GM19193 (cell line): ENCODE results near the gene PTDSS2.
A peak's percentile ranks its signal among the peaks of the same experiment; 100 is the strongest.

Source experiments
- POLR2A ChIP-seq: IDR thresholded peaks from 4 replicates; pipeline ENCODE4 v1.6.1; 2011; ENCODE audit not compliant: insufficient read depth, insufficient read length; ENCODE audit errors: extremely low read depth

Gene PTDSS2

DNA sequence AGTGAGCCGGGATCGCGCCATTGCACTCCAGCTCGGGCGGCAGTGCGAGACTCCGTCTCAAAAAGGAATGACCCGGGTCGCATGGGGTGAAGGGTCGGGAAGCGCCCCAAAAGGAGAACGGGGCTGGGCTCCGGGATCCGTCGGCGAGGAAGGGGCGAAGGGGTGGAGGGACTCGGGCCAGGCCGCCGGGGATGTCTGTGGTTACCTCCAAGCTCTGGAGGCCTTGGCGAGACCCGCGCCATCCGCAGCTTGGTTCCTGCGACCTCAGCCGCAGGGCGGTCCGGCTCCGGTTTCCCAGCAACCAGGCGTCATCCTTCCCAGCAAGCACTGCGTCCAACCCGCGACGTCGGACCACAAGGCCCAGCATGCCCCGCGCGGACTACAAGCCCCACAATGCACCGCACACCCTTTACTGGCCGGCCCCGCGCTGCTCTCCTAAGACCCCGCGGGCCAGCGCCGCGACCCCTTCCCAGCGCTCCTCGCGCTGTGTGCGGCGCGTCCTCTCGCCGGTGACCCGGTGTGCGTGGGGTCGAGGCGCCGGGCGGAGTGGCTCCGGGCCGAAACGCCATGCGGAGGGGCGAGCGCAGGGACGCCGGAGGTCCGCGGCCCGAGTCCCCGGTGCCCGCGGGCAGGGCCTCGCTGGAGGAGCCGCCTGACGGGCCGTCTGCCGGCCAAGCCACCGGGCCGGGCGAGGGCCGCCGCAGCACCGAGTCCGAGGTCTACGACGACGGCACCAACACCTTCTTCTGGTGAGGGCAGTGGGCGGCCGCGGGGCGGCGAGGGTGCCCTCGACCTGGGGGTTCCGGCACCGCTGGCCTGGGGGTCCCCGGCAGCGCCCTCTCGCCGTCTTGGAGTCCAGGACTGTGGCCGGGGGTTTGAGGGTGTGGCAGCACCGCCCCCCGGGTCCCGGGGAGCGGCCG lies at the start of gene PTDSS2:
Gene PTDSS2, plus strand, starts transcription at position 391 of the 920 bp plus-strand sequence. Its CDS starts 177 bp downstream, at position 568.
- peak; percentile 71 for TF ChIP-seq POLR2A

DNA sequence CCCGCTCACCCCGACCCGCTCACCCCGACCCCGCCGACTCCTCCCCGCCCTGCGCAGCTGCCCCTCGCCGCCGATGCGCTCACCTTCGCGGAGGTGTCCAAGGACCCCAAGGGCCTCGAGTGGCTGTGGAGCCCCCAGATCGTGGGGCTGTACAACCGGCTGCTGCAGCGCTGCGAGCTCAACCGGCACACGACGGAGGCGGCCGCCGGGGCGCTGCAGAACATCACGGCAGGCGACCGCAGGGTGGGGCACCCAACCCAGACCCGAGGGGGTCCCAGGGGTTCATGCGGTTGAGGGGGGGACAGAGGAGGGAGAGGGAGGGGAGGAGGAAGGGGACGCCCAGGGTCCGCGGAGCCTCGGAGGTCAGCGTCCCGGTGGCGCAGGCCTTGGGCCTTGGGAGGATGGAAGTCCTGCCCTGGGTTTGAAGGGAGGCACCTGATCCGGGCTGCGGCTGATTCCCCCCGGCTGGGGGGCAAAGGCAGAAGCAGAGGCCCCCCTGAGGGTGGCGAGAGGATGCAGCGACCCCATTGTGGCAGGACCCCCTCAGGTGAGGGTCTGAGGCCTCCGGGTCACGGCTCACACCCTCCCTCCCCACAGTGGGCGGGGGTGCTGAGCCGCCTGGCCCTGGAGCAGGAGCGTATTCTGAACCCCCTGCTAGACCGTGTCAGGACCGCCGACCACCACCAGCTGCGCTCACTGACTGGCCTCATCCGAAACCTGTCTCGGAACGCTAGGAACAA lies 46.9 kb upstream of the PTDSS2 start:
- no peak for TF ChIP-seq POLR2A

DNA sequence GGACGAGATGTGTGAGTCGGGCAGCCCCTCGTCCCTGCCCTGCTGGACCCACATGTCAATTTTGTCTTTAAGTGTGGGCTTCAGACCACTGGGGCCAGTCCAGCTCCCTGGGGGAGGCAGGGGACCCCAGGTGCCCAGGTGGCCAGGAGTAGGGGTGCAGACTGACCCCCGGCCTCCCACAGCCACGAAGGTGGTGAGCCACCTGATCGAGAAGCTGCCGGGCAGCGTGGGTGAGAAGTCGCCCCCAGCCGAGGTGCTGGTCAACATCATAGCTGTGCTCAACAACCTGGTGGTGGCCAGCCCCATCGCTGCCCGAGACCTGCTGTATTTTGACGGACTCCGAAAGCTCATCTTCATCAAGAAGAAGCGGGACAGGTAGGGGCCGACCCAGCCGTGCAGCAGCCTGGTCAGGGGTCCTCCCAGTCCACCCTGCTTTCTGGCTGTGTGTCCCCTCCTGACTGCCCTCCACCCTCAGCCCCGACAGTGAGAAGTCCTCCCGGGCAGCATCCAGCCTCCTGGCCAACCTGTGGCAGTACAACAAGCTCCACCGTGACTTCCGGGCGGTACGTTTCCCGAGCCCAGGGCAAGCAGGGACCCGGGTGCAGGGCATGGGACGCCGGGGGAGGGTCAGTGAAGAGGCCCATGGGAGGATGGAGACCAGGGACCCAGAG lies 46.2 kb upstream of the PTDSS2 start:
- TF ChIP-seq POLR2A, result no peak

DNA sequence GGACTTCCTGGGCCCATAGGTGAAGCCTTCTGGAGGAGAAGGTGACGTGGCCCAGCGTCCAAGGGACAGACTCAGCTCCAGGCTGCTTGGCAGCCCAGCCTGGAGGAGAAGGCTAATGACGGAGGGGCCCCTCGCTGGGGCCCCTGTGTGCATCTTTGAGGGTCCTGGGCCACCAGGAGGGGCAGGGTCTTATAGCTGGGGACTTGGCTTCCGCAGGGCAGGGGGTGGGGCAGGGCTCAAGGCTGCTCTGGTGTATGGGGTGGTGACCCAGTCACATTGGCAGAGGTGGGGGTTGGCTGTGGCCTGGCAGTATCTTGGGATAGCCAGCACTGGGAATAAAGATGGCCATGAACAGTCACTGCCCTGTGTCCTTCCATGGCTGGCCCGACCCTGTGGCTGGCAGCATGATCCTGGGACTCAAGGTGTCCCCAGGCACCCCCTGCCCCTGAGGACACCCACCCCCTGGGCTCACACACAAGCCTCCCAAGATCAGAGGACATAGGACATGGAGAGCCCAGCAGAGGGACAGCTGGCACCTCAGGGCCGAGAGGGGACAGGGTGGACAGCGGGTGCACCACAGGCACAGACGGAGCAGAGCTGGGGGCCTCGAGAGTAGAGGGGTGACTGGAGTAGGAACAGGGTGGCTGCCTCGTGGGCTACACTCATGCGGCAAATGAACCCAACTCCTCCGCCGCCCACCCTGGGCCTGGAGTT lies 45.4 kb upstream of the PTDSS2 start:
- TF ChIP-seq POLR2A, result no peak

DNA sequence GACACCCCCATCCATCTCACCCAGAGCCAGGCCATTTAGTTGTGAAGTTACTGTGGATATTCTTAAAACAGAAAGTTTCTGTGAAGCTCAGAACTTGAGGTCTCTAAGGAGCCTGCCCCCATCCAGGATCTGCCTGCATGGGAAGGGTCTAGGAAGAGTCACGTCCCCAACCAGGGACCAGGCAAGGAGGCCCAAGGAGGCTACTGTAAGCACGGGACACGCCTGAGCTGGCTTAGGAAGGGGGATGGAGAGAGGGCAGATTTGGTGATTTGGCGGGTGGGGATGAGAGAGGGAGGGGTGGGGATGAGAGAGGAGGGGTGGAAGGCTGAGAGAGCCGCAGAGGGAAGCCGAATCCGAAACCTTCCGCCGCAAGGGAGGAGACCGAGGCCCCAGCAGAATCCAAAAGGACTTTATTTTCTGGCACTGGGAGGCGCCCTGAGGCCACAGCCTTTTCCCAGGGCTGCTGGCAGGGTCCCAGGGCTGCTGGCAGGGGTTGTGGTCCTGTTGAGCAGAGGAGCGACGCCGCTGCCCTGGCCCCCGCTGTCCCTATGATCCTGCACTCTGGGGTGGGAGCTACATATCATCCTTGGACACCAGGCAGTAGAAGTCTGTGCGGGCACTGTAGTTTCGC lies 44.6 kb upstream of the PTDSS2 start:
- no peak for TF ChIP-seq POLR2A

DNA sequence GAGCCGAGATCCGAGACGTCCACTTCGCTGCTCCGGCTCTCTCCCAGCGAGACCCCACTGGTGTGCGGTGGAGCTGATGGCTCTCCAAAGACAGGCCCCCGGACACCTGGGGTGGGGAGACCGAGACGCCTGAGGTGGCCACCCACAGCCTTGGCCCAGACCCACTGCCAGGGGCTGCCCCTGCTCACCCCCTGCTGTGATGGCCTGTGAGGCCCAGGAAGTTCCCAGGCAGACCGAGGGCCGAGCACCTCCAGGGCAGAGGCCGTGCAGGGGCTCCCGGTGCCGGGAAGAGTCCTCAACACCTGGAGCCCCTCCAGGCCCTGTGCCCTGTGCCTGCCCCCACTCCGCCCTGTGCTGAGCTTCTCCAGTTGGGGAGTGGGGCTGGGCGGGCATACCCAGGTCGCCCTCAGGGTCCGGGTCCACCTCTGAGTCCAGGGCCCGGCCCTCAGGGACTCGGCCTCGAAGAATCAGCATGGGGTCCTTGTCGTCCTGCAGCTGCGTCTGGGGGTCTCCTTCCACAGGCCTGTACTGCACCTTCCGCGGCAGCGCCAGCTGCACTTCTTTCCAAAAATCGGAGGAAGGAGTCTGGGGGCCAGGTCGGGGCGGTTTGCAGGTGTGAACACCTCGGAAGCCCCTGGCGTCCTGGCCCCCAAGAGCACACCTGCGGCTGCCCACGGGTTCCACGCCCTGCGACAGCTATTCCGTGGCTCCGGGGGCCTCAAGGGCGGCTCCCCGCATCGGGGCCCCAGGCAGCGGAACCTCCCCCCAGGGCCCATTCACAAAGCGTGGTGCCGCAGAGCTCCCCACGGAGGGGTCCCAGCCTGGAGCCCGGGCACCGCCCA lies 43.9 kb upstream of the PTDSS2 start:
- TF ChIP-seq POLR2A, result no peak

DNA sequence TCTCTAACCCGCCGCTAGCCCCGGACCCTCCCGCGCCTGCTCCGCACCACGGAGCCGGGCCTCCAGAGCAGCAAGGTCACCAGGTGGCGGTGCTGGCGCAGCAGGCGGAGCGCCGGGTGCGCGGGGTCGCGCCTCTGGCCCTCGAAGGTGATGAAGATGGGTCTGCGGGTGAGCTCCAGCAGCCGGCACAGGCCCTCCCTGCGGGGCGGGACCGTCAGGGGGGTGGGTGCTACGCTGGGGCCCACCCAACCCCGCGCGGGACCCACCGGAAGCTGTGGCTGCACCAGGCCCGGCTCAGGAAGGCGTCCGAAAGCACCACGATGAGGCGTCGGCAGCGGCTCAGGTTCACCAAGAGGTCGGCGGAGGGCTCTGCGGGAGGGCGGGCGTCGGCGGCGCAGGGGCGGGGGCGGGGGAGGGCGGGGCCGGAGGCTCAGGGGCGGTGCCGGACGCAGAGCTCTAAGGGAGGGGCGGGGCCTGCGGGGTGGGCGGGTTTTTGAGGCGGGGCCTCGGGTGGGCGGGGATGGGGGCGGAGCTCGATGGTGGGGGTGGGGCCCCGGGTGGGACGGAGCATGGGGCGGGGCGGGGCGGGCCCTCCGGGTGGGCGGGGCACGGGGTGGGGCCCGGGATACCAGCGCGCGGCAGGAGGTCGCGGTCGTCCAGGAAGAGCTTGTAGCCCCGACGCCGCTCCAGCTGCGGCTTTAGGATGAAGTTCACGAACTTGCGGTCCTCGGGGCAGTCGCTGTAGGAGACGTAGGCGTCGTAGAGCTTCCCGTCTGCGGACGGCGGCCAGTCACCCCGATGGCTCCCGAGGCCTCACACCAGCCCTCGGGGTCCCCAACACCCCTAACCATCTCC lies 43.1 kb upstream of the PTDSS2 start:
- TF ChIP-seq POLR2A, result no peak

DNA sequence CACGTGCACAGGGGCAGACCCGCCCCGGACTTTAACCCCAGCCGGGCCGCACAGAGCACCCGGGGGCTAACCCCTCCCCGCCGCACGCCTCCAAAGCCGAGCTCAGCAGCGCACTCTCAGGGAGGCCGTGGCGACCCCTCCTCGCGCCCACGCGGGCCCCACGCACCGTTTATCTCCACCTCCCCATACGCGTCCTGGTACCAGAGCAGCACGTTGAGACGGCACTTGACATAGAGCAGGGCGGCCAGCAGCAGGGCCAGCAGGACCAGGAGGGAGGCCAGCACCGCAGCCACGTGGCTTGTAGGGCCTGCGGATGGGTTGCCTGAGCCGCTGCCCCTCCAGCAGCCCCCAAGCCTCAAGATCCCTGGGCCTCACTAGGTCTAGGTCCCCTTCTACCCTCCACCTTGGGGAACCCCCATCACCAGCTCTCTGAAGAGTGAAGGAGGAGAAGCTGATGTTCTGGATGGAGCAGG lies 42.4 kb upstream of the PTDSS2 start:
- no peak for TF ChIP-seq POLR2A

DNA sequence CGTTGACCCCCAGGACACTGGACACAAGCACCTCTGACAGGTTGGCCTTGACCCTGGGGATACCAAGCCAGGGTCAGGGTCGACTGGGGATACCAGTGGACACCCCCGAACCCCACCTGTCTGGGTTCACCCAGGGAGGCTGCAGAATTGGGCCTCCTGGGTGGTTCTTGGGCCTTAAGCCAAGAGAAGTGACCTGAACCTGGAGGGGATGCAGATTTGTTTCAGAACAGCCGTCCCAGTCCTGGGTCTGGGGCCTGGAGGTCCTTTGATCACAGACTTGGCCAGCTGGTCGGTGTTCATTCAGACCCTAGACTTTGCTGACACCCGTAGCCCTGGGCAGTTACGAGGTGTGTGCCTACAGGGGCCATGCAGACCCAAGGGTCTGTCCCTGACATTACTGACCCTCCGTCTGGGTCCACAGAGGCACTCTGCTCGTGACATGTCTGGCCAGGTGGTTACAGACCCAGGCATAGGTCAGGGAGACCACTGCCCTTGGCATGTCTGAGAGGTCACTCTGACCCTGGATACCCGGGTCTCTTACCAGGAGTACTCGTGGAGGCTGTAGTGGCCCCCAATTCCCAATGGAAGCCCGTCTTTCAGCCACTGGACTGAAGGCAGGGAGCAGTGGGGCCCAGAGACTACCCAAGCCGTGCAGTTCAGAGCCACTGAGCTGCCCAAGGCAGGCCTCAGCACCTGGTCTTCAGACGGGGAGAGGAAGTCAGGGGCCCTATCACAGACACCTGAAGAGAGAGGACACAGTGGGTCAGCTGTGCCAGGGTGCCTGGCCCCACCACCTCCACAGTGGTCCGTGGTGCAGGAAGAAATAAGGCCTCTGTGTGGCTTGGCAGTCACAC lies 41.7 kb upstream of the PTDSS2 start:
- no peak for TF ChIP-seq POLR2A

DNA sequence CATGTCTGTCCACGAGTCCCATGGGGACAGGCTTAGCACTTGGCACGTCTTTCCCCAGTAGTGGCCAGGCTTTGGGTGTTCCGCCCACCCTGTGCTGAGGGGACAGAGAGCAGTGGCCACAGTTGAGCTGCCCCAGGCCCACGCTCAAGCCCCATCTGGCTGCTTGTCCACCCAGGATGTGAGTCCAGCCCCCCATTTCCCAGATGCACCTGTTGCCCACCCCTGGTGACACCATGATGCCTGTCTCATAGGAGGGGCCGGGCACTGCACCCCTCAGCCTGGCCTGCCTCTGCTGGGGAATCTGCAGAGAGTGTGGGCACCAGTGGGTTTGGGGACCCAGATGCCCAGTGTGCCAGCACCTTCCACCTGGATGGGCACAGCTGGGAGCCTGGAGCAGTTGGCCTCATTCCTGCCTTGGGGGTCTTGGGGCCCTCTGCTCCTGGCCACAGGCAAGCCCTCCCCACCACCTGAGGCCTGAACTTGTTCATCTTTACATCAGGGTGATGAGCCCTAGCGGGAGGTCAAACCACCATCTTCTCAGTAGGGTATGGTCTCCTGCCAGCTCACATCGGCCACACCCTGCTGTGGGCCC lies 41.0 kb upstream of the PTDSS2 start:
- no peak for TF ChIP-seq POLR2A
